ENCODE measurements around the gene RCSD1.

GRCh38 chr1:167592475-167592874 is 37.6 kb upstream of the RCSD1 start:
- TF ChIP-seq EZH2phosphoT487 (IDR thresholded peaks at IDR 0.05; ENCODE audit: low read depth) (no peak), CTCF (IDR thresholded peaks at IDR 0.05; ENCODE audit: low read depth, low read length) (no peak)
